ENCODE measurements around the gene RIMBP2.

DNA sequence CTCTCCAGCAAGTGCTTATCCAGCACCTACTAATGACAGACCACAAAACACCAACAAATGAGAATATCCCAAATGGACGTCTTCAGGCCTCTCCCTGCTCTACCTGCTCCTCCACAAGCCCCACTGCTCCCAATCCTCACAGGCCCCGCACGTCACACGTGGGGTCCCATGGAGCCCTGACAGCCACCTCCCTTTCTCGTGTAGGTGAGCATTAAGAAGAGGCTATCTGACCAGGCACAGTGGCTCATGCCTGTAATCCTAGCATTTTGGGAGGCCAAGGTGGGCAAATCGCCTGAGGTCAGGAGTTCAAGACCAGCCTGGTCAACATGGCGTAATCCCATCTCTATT, 5.4 kb downstream of the RIMBP2 start:
- no peak for TF ChIP-seq YY1 (IDR thresholded peaks at IDR 0.05; ENCODE audit: low read depth)
- TF ChIP-seq FOXM1 (IDR thresholded peaks at IDR 0.05; ENCODE audit: low read depth) = no peak
- TF ChIP-seq, protein P1, sequence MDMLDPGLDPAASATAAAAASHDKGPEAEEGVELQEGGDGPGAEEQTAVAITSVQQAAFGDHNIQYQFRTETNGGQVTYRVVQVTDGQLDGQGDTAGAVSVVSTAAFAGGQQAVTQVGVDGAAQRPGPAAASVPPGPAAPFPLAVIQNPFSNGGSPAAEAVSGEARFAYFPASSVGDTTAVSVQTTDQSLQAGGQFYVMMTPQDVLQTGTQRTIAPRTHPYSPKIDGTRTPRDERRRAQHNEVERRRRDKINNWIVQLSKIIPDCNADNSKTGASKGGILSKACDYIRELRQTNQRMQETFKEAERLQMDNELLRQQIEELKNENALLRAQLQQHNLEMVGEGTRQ (IDR thresholded peaks at IDR 0.05; ENCODE audit: borderline replicate concordance, low read depth, low read length) = no peak
- TF ChIP-seq, protein P2, sequence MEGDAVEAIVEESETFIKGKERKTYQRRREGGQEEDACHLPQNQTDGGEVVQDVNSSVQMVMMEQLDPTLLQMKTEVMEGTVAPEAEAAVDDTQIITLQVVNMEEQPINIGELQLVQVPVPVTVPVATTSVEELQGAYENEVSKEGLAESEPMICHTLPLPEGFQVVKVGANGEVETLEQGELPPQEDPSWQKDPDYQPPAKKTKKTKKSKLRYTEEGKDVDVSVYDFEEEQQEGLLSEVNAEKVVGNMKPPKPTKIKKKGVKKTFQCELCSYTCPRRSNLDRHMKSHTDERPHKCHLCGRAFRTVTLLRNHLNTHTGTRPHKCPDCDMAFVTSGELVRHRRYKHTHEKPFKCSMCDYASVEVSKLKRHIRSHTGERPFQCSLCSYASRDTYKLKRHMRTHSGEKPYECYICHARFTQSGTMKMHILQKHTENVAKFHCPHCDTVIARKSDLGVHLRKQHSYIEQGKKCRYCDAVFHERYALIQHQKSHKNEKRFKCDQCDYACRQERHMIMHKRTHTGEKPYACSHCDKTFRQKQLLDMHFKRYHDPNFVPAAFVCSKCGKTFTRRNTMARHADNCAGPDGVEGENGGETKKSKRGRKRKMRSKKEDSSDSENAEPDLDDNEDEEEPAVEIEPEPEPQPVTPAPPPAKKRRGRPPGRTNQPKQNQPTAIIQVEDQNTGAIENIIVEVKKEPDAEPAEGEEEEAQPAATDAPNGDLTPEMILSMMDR (IDR thresholded peaks at IDR 0.05) = no peak
- no peak for TF ChIP-seq IRF3 (IDR thresholded peaks at IDR 0.05; ENCODE audit: low read depth, low read length)
- TF ChIP-seq ELF1 (IDR thresholded peaks at IDR 0.05) = no peak
- TF ChIP-seq, protein P3, sequence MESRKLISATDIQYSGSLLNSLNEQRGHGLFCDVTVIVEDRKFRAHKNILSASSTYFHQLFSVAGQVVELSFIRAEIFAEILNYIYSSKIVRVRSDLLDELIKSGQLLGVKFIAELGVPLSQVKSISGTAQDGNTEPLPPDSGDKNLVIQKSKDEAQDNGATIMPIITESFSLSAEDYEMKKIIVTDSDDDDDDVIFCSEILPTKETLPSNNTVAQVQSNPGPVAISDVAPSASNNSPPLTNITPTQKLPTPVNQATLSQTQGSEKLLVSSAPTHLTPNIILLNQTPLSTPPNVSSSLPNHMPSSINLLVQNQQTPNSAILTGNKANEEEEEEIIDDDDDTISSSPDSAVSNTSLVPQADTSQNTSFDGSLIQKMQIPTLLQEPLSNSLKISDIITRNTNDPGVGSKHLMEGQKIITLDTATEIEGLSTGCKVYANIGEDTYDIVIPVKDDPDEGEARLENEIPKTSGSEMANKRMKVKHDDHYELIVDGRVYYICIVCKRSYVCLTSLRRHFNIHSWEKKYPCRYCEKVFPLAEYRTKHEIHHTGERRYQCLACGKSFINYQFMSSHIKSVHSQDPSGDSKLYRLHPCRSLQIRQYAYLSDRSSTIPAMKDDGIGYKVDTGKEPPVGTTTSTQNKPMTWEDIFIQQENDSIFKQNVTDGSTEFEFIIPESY (IDR thresholded peaks at IDR 0.05; ENCODE audit: borderline replicate concordance, low read depth) = no peak
- no peak for TF ChIP-seq REST (IDR thresholded peaks at IDR 0.05; ENCODE audit: low read depth, low read length)
- no peak for TF ChIP-seq TAF1 (IDR thresholded peaks at IDR 0.05; ENCODE audit: borderline replicate concordance, low read depth, low read length)
- no peak for TF ChIP-seq EP300 (IDR thresholded peaks at IDR 0.05; ENCODE audit: borderline replicate concordance in 1 of 2, low read depth in 1 of 2, low read length in 1 of 2)
- no peak for TF ChIP-seq EZH2phosphoT487 (IDR thresholded peaks at IDR 0.05; ENCODE audit: borderline replicate concordance, low read depth)
- TF ChIP-seq GATA2 (CRISPR knock-in tag; IDR thresholded peaks at IDR 0.05) = no peak

Measured in SK-N-SH (cell line).